Upper lobe of right lung (tissue), 1 donor: Measurements from ENCODE around the gene TRIM63. TPM values are rescaled to one million over a fixed set of nuclear protein-coding genes. Genes with fewer than 3 reads are reported as not detected.
"Not testable (repeated sequence)": the region's sequence is repeated elsewhere in the genome, so short reads cannot be mapped to it uniquely, and the experiment has no call there.

Experiments used
- ATAC-seq: fragments of 200-7000 bp; cut with Tn5 transposase; one replicate; pipeline ENCODE4 v1.9.1; 2020; ENCODE audit warnings: mild to moderate bottlenecking, moderate library complexity
- DNase-seq: peaks from one replicate; pipeline ENCODE4 v3.0.0-alpha.2; 2020
- H3K27ac ChIP-seq: fragments of 200-600 bp; one replicate; pipeline ENCODE4 v1.8.0; 2022
- H3K27me3 ChIP-seq: fragments of 200-600 bp; one replicate; pipeline ENCODE4 v1.8.0; 2022; ENCODE audit warnings: mild to moderate bottlenecking
- H3K36me3 ChIP-seq: fragments of 200-600 bp; one replicate; pipeline ENCODE4 v1.8.0; 2022
- H3K4me1 ChIP-seq: fragments of 200-600 bp; one replicate; pipeline ENCODE4 v1.8.0; 2022
- H3K4me3 ChIP-seq: fragments of 200-600 bp; one replicate; pipeline ENCODE4 v1.8.0; 2022; ENCODE audit warnings: mild to moderate bottlenecking
- H3K9me3 ChIP-seq: fragments of 200-600 bp; one replicate; pipeline ENCODE4 v1.8.0; 2022
- CTCF ChIP-seq: fragments of 200-600 bp; IDR thresholded peaks from one replicate; pipeline ENCODE4 v1.8.0; 2022; ENCODE audit warnings: antibody characterized with exemption
- intact Hi-C: fragments of 100-400 bp; cut with DNase I; formaldehyde crosslinking; loops from one replicate; pipeline ENCODE4 v1.11.0; 2022
- total RNA-seq: library from RNA; stranded (reverse); fragmentation: NEBNext Ultra II Directional; extraction: Animal tissue kit (Norgen Biotek cat#: 25700); gene quantifications from one replicate; pipeline ENCODE4 v1.2.1, GENCODE V29; 2021
- donor health status: DM: no; HTN: yes; CAD: no; lungs with severe emphysema.

Gene TRIM63
- total RNA-seq, 1 donor from 2014 or later: 0.46 TPM

- H3K4me1 ChIP-seq: peaks cover 24% of the 10 kb centered on the region
- no peak for TF ChIP-seq CTCF
- DNase-seq (no peak), ATAC-seq (no peak)
- no peak overlapping the region for H3K27ac ChIP-seq
- no peaks in the 10 kb centered on the region for H3K9me3 ChIP-seq
- H3K27me3 ChIP-seq: no peaks in the 10 kb centered on the region
- intact Hi-C loops: loop anchor here (5.0 kb wide), 1 partner anchor 38 kb away; no protein-coding TSS in a partner anchor
- H3K4me3 ChIP-seq: no peak overlapping the region
- H3K36me3 ChIP-seq: peaks cover 4% of the 10 kb centered on the region
Measured at GRCh38 chr1:26109229-26110164, 42.1 kb upstream of the TRIM63 start.

GRCh38 chr1:26105226-26105548, 37.8 kb upstream of the TRIM63 start:
- not testable (repeated sequence) for H3K4me1 ChIP-seq, H3K9me3 ChIP-seq, ATAC-seq, H3K27me3 ChIP-seq, H3K36me3 ChIP-seq, H3K27ac ChIP-seq, H3K4me3 ChIP-seq, DNase-seq
- intact Hi-C loops: loop anchor here (5.0 kb wide), 1 partner anchor 42 kb away; no protein-coding TSS in a partner anchor

- H3K27ac ChIP-seq: no peak overlapping the region
- H3K36me3 ChIP-seq: no peaks in the 10 kb centered on the region
- no peaks in the 10 kb centered on the region for H3K27me3 ChIP-seq
- H3K4me1 ChIP-seq: no peaks in the 10 kb centered on the region
- TF ChIP-seq CTCF: no peak
- no peak for DNase-seq
- no peaks in the 10 kb centered on the region for H3K9me3 ChIP-seq
- no peak for ATAC-seq
- intact Hi-C loops: no loop called here
- no peak overlapping the region for H3K4me3 ChIP-seq
Measured at GRCh38 chr1:26102526-26102925, 35.1 kb upstream of the TRIM63 start.

- Histone ChIP-seq H3K4me3 (no peak overlapping the region), H3K36me3 (no peaks in the 10 kb centered on the region), H3K4me1 (no peaks in the 10 kb centered on the region), H3K9me3 (no peaks in the 10 kb centered on the region), H3K27me3 (no peaks in the 10 kb centered on the region), H3K27ac (no peak overlapping the region)
- TF ChIP-seq CTCF: no peak
- intact Hi-C loops: no loop called here
- no peak for ATAC-seq
- DNase-seq: no peak
Measured at GRCh38 chr1:26102119-26102518, 34.7 kb upstream of the TRIM63 start.

GRCh38 chr1:26100204-26100603, 32.8 kb upstream of the TRIM63 start:
- H3K4me1 ChIP-seq, H3K27ac ChIP-seq, H3K36me3 ChIP-seq, DNase-seq, H3K4me3 ChIP-seq, H3K27me3 ChIP-seq, ATAC-seq, H3K9me3 ChIP-seq, intact Hi-C loops: not testable (repeated sequence)

- intact Hi-C loops: no loop called here
- no peak for TF ChIP-seq CTCF
- H3K4me3 ChIP-seq: no peak overlapping the region
- no peaks in the 10 kb centered on the region for H3K4me1 ChIP-seq
- H3K27ac ChIP-seq: no peak overlapping the region
- H3K36me3 ChIP-seq: no peaks in the 10 kb centered on the region
- ATAC-seq (no peak), DNase-seq (no peak)
- H3K27me3 ChIP-seq: no peaks in the 10 kb centered on the region
- no peaks in the 10 kb centered on the region for H3K9me3 ChIP-seq
Measured at GRCh38 chr1:26099780-26100179, 32.4 kb upstream of the TRIM63 start.
